ENCODE measurements around the gene RREB1. TPM values are rescaled to one million over a fixed set of nuclear protein-coding genes. Genes with fewer than 3 reads are reported as not detected.

The RREB1 gene, protein sequence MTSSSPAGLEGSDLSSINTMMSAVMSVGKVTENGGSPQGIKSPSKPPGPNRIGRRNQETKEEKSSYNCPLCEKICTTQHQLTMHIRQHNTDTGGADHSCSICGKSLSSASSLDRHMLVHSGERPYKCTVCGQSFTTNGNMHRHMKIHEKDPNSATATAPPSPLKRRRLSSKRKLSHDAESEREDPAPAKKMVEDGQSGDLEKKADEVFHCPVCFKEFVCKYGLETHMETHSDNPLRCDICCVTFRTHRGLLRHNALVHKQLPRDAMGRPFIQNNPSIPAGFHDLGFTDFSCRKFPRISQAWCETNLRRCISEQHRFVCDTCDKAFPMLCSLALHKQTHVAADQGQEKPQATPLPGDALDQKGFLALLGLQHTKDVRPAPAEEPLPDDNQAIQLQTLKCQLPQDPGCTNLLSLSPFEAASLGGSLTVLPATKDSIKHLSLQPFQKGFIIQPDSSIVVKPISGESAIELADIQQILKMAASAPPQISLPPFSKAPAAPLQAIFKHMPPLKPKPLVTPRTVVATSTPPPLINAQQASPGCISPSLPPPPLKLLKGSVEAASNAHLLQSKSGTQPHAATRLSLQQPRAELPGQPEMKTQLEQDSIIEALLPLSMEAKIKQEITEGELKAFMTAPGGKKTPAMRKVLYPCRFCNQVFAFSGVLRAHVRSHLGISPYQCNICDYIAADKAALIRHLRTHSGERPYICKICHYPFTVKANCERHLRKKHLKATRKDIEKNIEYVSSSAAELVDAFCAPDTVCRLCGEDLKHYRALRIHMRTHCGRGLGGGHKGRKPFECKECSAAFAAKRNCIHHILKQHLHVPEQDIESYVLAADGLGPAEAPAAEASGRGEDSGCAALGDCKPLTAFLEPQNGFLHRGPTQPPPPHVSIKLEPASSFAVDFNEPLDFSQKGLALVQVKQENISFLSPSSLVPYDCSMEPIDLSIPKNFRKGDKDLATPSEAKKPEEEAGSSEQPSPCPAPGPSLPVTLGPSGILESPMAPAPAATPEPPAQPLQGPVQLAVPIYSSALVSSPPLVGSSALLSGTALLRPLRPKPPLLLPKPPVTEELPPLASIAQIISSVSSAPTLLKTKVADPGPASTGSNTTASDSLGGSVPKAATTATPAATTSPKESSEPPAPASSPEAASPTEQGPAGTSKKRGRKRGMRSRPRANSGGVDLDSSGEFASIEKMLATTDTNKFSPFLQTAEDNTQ (N-terminal part only)
- total RNA-seq (2014; rRNA removed; shearing (Covaris generic)) = 7.0 and 7.9 TPM in 2 replicates

DNA sequence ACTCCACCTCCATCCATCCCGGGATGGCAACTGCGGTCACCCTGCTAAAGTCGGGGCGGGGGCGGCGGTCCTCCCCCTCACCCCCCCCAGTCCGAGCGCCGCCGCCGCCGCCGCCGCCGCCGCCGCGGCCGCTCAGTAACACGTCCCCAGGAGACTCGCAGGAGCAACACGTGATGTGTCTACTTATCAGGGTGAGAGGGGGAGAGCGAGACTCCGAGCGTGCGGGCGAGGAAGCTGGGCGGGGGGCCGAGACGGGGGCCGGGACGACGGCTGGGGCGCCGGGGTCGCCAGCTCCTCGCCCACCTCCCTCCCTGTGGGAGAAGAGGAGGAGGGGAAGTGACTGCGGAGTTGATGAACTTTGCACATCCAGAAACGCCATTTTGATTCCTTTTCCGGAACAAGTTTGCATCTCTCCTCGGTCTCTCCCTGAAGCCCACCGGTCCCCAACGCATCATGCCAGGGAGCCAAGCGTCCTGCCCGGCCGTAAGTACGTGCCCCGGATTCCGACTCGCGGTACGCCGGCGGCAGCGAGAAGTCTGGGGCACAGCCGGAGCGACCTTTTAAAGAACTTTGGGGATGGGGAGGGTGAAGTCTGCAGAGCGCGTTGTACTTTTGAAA lies at the start of gene RREB1:
RREB1 (plus strand) TSS at position 384 of the 618 bp plus-strand sequence. CDS start 73,951 bp downstream, outside the sequence.
- peak; percentile 69 for DNase-seq (ENCODE audit: low read depth)

GRCh38 chr6:7058250-7058923 lies 49.4 kb upstream of the RREB1 start:
- peak; percentile 97 for DNase-seq (ENCODE audit: low read depth)

DNA sequence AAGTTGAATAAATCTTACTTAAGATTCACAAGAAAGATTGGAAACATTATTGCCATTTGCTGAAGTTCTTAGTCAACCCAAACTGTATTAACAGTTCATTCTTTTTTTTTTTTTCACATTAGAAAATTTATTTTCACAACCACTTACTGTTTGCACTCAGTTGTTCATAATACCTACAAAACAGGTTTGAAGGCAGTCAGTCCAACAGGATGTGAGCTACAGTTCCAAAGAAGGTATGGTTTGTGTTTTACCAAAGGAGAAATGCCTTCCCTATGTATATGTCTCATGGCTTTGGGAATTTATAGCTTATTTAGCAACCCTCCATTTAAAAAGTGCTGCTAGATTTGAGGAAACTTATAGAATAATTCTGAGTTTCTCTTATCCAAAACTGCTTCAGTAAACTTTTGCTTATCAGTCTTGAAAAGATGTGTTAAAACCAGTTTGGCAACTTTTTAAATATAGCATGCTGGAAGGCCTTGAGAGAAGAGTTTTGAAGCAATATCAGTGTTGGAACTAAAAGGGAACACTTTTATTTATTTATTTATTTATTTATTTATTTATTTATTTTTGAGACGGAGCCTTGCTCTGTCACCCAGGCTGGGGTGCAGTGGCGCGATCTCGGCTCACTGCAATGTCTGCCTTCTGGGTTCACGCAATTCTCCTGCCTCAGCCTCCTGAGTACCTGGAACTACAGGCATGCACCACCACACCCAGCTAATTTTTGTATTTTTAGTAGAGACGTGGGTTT lies 46.8 kb upstream of the RREB1 start:
- DNase-seq (ENCODE audit: low read depth) = no peak

GRCh38 chr6:7062451-7063162 lies 45.2 kb upstream of the RREB1 start:
- no peak for DNase-seq (ENCODE audit: low read depth)

DNA sequence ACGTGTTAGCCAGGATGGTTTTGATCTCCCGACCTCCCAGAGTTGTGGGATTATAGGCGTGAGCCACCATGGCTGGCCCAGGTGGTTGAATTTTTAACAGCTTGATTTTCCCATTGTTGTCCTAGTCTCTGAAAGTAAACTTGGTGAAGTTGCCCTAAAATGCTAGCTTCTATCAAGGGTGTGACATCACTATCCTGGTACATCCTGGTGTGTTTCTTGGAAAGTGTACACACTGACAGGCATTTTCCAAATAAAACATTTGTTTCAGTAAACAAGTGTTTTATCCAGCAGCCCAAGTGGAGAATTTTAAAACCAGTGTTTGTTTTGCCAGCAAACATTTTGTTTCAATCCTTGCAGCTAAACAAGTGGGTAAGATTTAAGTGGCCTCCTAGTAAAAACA lies 40.5 kb upstream of the RREB1 start:
- no peak for DNase-seq (ENCODE audit: low read depth)

DNA sequence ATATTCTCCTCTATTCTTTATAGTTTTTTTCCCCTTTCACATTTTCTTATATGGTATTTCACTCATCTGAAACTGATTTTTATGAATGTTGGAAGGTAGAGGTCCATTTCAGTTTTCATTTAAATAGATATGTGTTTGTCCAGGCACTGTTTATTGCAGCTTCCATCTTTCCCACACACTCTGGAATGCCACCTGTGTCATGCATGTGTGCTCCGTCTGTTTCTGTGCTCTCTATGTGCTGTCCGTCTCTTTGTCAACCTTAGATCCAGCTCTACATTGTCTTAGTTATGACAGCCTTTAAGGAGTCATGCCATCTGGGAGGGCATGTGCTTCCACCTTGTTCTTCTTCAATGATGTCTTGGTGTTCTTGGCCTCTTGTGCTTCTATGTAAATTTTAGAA lies 36.4 kb upstream of the RREB1 start:
- DNase-seq (ENCODE audit: low read depth) = no peak

- DNase-seq (ENCODE audit: low read depth) = no peak
Observed at GRCh38 chr6:7073082-7073820, 34.5 kb upstream of the RREB1 start.

- DNase-seq (ENCODE audit: low read depth) = no peak
Observed at GRCh38 chr6:7073821-7074525, 33.8 kb upstream of the RREB1 start.

DNA sequence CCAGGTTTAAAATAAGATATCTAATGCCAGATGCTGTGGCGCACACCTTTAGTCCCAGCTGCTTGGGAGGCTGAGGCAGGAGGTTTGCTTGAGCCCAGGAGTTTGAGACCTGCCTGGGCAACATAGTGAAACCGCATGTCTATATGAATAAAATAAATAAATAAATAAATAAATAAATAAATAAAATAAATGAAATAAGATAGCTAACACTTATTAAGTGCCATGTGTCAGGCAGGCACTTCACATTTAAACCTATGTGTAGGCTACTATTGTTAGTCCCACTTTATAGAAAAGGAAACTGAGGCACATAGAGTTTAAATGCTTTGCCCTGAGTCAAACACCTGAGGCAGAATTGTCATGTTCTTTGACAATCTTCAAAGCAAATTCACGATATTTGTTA lies 32.9 kb upstream of the RREB1 start:
- no peak for DNase-seq (ENCODE audit: low read depth)

GRCh38 chr6:7075341-7076000 lies 32.3 kb upstream of the RREB1 start:
- no peak for DNase-seq (ENCODE audit: low read depth)

DNA sequence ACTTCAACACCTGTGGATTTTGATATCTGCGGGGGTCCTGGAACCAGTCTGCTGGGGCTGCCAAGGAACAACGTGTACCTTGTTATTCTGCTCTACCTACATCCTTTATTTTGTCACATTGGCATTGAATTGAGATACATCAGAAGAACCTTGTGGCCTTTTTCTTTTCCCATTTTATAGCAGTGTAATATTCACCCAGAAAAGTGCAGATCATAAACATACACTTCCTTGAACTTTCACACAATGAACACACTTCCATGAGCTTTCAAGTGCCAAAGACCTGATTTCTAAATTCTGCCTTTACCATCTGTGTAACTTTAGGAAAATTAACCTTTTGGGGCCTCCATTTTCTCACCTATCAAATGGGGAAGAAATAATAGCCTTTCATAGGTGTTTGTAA lies 29.9 kb upstream of the RREB1 start:
- DNase-seq (ENCODE audit: low read depth) = no peak

GRCh38 chr6:7078856-7079255 lies 28.9 kb upstream of the RREB1 start:
- no peak for DNase-seq (ENCODE audit: low read depth)

DNA sequence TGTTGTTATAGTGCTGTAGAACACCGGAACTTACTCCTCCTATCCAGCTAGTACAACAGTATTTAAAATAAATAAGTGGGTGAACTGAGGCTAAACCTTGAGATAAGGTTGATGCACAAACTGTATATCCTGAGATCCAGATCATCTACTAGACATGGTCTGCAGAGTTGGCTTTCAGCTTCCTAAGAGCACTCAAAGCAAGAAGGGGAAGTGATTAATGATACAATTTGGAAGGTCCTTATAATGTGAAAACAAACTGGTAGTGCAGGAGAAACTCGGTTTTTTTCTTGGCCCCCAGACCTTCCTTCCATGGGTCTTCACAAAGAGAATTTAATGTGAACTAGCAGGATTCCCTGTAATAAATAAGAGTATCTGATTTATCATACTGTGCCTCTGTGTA lies 27.4 kb upstream of the RREB1 start:
- DNase-seq (ENCODE audit: low read depth) = no peak

DNA sequence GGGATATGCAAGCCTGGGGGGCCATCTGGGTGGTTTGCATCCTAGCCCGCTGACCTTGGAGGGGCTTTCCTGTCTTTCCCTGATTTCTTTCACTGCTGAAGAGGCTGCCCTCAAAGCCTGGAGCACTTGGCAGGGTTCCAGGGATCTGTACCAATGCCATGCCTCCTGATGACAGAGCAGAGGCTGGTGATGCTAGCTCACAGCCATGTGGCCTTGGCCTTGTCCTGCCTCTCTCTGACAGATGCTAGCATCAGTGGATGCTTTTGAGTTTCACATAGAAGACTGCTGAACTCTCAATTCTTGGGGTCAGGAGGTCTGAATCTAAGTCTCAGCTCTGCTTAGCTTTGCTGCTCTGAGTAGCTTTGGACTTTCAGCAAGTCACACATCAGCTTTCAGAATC lies 21.9 kb upstream of the RREB1 start:
- peak; percentile 57 for DNase-seq (ENCODE audit: low read depth)

DNA sequence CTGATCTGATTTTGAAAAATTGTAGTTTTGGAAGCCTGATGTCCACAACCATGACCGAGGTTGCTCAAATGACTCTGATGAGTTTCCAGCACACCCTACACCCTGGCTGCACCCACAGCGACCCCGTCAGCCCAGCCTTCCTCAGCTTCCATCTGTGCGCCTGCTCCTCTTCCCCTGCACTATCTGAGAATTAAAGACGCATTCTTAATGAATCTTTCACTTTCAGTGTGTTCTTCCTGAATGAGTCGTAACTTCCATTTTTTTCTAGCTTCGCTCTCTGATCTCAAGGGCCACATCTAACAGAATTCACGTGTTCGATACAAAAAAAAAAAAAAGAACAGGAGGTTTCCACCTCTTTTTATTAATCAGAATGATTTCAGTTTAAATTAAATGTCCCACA lies 21.3 kb upstream of the RREB1 start:
- peak; percentile 56 for DNase-seq (ENCODE audit: low read depth)

GRCh38 chr6:7087066-7087465 lies 20.7 kb upstream of the RREB1 start:
- DNase-seq (ENCODE audit: low read depth) = peak; percentile 20

DNA sequence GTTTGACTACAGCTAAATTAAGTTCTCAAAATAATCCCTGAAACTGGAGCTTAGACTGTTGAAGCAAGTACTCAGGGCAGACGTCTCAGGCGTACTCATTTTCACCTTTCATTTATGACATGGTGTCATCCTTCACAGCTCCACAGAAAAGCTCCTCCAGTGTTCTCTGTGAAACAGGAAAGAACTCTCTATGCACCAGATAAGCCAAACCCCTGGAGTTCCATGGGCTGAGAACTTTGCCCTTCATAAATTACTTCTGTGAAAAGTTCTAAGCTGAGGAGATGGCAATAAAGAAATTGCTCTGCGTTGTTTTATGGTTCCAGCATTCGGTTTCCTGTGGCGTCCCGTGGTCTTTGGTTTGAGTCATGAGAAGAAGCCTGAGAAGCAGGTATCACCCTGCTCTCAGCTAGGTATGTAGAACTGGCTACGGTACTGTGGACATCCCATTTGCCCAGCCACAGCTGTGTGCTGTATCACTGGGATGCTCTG lies 20.2 kb upstream of the RREB1 start:
- no peak for DNase-seq (ENCODE audit: low read depth)

All from Daoy (cell line).